Measurements from ENCODE around the gene HOXC11. TPM values are rescaled to one million over a fixed set of nuclear protein-coding genes. Genes with fewer than 3 reads are reported as not detected.

The HOXC11 gene
- total RNA-seq, 1 experiment from 2014 or later, result 2.2 TPM

DNA sequence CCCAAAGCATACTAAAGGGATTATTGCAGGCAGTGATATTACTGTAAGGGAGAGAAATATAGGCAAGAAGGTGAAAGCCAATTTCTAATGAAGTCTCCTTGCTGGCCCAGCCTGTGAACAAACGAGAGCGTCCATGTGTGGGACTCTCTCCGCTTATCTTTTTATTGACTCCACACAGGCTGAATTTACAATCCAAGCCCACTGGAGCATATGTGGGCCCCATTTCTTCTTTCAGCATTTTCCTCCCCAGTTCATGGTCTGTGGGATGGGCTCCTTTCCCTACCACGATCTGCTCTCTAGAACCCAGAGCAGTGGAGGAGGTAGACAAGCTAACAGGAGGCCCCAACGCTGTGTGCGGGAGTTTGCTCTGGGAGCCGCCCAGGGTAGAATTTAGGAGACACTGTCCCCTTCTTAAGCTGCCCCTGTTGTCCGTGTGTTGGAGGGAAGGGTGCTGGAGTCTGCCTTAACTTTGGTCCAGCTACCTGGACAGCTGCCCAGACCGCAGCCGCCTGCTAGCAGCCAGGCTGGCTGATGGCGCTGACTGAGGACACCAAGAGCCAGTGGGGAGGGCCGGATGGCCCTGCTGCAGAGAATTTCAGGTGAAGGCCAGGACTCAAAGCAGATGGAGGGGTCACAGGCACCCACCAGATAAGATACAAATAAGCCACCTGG, 3.2 kb upstream of the HOXC11 start:
- DNase-seq, result no peak
- peaks cover 15% of the 10 kb centered on the region for H3K4me1 Mint-ChIP-seq (ENCODE audit: low read depth, unreplicated experiment)
- Histone ChIP-seq H3K36me3 (ENCODE audit: control insufficient read depth, insufficient read depth, low read length) (no peaks in the 10 kb centered on the region), H3K9me3 (no peaks in the 10 kb centered on the region), H3K4me3 (ENCODE audit: low read depth, low read length) (no peak overlapping the region), H3K27me3 (replicated peaks; ENCODE audit: control insufficient read depth, insufficient read depth, low read length) (no peaks in the 10 kb centered on the region), H3K4me1 (no peaks in the 10 kb centered on the region)
- CTCF ChIA-PET, result no interaction called here
- H3K9me3 Mint-ChIP-seq (ENCODE audit: unreplicated experiment), result no peaks in the 10 kb centered on the region
- POLR2A ChIA-PET, result interaction anchor here (0.5 kb wide), 1 partner anchor 102 kb away, joined by 6 read pairs; no protein-coding TSS in a partner anchor
- no peak for TF ChIP-seq CTCF (IDR thresholded peaks at IDR 0.05; ENCODE audit: insufficient read depth in 1 of 2, low read depth in 1 of 2, low read length in 1 of 2, severe bottlenecking in 1 of 2, unreplicated experiment in 1 of 2)
- H3K27me3 Mint-ChIP-seq (ENCODE audit: insufficient read depth, unreplicated experiment), result no peaks in the 10 kb centered on the region
- no TSS peak for BruUV-seq (replicated peaks)
- intact Hi-C loops (cut with micrococcal nuclease; ENCODE audit: unreplicated experiment), result no loop called here
- H3K4me3 Mint-ChIP-seq (ENCODE audit: unreplicated experiment), result no peak overlapping the region
- no peaks in the 10 kb centered on the region for H3K36me3 Mint-ChIP-seq (ENCODE audit: insufficient read depth, unreplicated experiment)
- H3K27ac Mint-ChIP-seq (ENCODE audit: unreplicated experiment), result no peak overlapping the region

DNA sequence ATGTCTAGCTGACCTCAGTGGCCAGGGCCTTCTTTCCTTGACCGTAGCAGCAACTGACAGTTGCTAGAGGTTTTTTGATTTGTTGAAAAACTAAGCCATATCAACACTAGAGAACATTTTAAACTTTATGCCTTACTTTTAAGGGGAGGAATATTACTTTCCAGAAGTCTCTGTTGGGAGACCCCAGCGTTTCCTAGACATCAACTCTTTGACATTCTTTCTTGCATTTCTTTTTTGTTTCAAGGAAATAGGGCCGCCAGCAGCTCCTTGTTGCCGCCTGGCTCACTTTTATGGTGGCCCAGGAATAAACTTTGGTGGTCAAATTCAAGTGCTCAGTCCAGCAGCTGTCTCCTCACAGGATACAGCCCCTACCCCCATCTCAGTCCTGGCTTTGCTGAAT, 2.5 kb upstream of the HOXC11 start:
- H3K9me3 ChIP-seq, result no peaks in the 10 kb centered on the region
- no peak for TF ChIP-seq CTCF (IDR thresholded peaks at IDR 0.05; ENCODE audit: insufficient read depth in 1 of 2, low read depth in 1 of 2, low read length in 1 of 2, severe bottlenecking in 1 of 2, unreplicated experiment in 1 of 2)
- intact Hi-C loops (cut with micrococcal nuclease; ENCODE audit: unreplicated experiment), result no loop called here
- peaks cover 12% of the 10 kb centered on the region for H3K4me1 Mint-ChIP-seq (ENCODE audit: low read depth, unreplicated experiment)
- H3K9me3 Mint-ChIP-seq (ENCODE audit: unreplicated experiment), result no peaks in the 10 kb centered on the region
- H3K36me3 ChIP-seq (ENCODE audit: control insufficient read depth, insufficient read depth, low read length), result no peaks in the 10 kb centered on the region
- H3K36me3 Mint-ChIP-seq (ENCODE audit: insufficient read depth, unreplicated experiment), result no peaks in the 10 kb centered on the region
- no peaks in the 10 kb centered on the region for H3K27me3 ChIP-seq (replicated peaks; ENCODE audit: control insufficient read depth, insufficient read depth, low read length)
- CTCF ChIA-PET, result no interaction called here
- POLR2A ChIA-PET, result no interaction called here
- H3K27me3 Mint-ChIP-seq (ENCODE audit: insufficient read depth, unreplicated experiment), result no peaks in the 10 kb centered on the region
- no peak overlapping the region for H3K27ac Mint-ChIP-seq (ENCODE audit: unreplicated experiment)
- BruUV-seq (replicated peaks), result no TSS peak
- DNase-seq, result no peak
- H3K4me3 ChIP-seq (ENCODE audit: low read depth, low read length), result no peak overlapping the region
- H3K4me1 ChIP-seq, result peaks cover 4% of the 10 kb centered on the region; the same call in 1 of the 2 replicates
- H3K4me3 Mint-ChIP-seq (ENCODE audit: unreplicated experiment), result no peak overlapping the region

DNA sequence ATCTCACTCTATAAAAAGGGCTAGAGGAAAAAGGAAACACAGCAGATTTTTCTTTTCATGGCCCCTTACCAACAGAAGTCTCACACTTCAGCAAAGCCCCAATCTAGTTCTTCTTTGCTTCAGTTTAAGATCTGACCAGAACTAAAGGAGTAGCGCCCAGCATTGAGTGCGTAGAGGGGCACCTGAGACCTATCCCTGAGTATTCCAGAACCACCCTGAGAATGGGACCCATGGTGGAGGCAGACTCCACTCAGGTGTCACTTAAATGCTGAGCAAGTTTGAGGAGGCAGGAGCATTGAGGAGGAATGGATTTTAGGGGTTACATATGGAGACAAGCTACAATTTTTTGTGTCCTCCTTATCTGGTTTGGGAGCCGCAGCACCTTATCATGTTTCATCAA, 1.8 kb upstream of the HOXC11 start:
- H3K27me3 Mint-ChIP-seq (ENCODE audit: insufficient read depth, unreplicated experiment), result no peaks in the 10 kb centered on the region
- ChIA-PET POLR2A (no interaction called here), CTCF (no interaction called here)
- H3K27ac Mint-ChIP-seq (ENCODE audit: unreplicated experiment), result no peak overlapping the region
- no peaks in the 10 kb centered on the region for H3K36me3 Mint-ChIP-seq (ENCODE audit: insufficient read depth, unreplicated experiment)
- H3K9me3 Mint-ChIP-seq (ENCODE audit: unreplicated experiment), result no peaks in the 10 kb centered on the region
- H3K4me3 Mint-ChIP-seq (ENCODE audit: unreplicated experiment), result no peak overlapping the region
- TF ChIP-seq CTCF (IDR thresholded peaks at IDR 0.05; ENCODE audit: insufficient read depth in 1 of 2, low read depth in 1 of 2, low read length in 1 of 2, severe bottlenecking in 1 of 2, unreplicated experiment in 1 of 2), result no peak
- H3K4me1 ChIP-seq, result peaks cover 5% of the 10 kb centered on the region; the same call in 1 of the 2 replicates
- no peaks in the 10 kb centered on the region for H3K36me3 ChIP-seq (ENCODE audit: control insufficient read depth, insufficient read depth, low read length)
- no peak overlapping the region for H3K4me3 ChIP-seq (ENCODE audit: low read depth, low read length)
- H3K9me3 ChIP-seq, result no peaks in the 10 kb centered on the region
- peaks cover 8% of the 10 kb centered on the region for H3K4me1 Mint-ChIP-seq (ENCODE audit: low read depth, unreplicated experiment)
- BruUV-seq (replicated peaks), result no TSS peak
- no peaks in the 10 kb centered on the region for H3K27me3 ChIP-seq (replicated peaks; ENCODE audit: control insufficient read depth, insufficient read depth, low read length)
- intact Hi-C loops (cut with micrococcal nuclease; ENCODE audit: unreplicated experiment), result no loop called here
- no peak for DNase-seq
